Measurements from ENCODE around the gene ZDHHC11.

Gene ZDHHC11

DNA sequence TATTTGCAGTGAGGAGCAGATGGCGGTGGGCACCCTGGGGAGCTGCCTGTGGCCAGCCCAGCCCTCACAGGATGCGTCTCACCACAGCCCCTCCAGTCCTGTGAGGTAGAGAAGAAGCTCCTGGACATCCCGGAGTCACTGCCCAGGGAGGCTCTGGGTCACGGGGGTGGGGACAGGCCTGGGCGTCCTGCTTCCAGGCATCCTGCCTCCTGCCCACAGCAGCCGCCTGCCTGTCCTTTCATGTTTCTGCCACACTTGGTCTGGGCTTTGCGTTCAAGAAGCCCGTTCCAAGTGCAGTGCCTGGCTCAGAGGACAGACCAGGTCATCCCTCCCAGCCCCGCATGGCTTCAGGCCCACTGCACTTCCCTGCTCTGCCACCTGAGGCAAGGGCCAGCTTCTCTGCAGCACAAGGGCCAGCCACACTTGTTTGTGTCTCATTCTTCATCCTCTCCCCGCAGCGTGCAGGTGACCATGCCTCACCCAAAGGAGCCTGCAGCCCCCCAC lies 104.5 kb downstream of the ZDHHC11 start:
- DNase-seq (no peak), ATAC-seq (no peak)
